NCI-H1694 (cell line): ENCODE results near the gene HMGCS1.
"Not testable (repeated sequence)": the region's sequence is repeated elsewhere in the genome, so short reads cannot be mapped to it uniquely, and the experiment has no call there.

ENCODE experiments used
- DNase-seq: peaks from one replicate; lab custom pipeline; 2025; lab: John Stamatoyannopoulos, UW

Gene HMGCS1

DNA sequence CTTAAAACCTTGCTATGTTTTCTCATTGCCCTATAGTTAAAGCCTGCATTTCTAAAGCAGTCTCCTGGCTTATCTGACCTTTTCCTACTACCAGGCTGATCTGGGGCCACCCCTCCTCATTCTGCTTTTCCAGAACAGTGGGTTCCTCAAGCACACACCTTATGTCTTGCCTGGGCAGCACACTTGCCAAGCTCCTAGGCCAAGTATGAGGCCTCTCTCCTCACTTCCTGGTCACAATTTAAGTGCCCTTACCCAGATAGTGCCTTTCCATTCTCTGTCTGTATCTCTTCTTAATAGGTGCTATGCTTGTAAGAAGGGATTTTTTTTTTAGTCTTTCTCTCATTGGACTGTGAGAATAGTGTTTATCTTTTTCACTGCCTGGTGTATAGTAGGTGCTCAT lies 39.7 kb downstream of the HMGCS1 start:
- no peak for DNase-seq

DNA sequence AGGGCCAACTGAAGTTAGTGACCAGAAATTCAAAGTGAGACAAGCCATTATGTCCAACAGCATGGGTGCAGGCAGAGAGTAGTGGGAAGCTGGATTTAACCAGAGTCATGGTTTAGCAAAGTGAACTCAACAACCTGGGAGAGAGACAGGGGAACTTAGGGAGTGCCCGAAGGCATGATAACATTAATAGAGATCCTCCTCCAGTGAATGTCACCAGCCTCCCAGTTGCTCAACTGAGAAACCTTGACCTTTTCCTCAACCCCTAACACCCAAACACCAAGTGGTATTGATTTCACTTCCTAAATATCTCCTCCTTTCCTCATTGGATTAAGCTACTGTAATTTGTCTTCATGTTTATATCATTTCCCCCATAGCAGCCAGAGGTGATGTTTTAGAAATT lies 42.6 kb downstream of the HMGCS1 start:
- DNase-seq = no peak

DNA sequence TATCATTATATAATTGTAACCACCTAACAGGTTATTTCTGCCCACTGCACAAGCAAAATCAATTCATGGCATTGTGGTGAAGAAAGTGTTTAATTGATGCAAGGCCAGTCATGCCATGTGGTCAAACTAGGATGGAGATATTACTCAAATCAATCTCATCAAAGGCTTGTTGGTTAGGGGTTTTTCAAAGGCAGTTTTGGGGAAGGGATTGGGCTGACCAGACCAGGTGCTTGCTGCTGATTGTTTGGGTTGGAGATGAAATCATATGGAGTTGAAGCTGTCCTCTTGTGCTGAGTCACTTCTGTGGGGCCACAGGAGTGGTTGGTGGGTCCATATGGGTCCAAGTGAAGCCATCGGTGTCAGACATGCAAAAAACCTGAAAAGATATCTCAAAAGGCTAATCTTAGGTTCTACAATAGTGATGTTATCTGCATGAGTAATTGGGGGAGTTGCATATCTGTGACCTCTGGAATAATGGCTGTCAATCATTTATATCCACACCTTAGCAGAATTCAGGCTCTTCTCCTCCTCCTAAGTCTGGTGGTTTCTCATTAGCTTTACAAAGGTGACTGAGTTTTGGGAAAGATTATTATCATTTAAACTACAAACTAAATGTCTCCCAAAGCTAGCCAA lies 44.9 kb downstream of the HMGCS1 start:
- DNase-seq = no peak

DNA sequence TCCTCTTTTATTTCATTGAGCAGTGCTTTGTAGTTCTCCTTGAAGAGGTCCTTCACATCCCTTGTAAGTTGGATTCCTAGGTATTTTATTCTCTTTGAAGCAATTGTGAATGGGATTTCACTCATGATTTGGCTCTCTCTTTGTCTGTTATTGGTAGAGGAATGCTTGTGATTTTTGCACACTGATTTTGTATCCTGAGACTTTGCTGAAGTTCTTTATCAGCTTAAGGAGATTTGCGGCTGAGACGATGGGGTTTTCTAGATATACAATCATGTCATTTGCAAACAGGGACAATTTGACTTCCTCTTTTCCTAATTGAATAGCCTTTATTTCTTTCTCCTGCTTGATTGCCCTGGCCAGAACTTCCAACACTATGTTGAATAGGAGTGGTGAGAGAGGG lies 50.9 kb downstream of the HMGCS1 start:
- not testable (repeated sequence) for DNase-seq

DNA sequence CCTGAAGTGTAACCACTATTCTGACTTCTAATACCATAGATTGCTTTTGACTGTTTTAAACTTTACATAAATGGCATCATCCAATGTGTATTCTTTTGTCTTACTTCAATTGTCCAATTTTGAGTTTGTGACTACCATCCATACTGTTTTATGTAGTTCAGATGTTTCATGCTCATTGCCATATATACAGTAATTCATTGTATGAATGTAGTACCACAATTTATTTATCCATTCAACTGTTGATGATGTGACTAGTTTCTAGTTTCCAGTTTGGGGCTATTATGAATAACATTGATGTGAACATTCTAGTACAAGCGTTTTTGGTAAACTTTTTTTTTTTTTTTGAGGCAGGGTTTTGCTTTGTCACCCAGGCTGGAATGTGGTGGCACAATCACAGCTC lies 55.1 kb downstream of the HMGCS1 start:
- no peak for DNase-seq

DNA sequence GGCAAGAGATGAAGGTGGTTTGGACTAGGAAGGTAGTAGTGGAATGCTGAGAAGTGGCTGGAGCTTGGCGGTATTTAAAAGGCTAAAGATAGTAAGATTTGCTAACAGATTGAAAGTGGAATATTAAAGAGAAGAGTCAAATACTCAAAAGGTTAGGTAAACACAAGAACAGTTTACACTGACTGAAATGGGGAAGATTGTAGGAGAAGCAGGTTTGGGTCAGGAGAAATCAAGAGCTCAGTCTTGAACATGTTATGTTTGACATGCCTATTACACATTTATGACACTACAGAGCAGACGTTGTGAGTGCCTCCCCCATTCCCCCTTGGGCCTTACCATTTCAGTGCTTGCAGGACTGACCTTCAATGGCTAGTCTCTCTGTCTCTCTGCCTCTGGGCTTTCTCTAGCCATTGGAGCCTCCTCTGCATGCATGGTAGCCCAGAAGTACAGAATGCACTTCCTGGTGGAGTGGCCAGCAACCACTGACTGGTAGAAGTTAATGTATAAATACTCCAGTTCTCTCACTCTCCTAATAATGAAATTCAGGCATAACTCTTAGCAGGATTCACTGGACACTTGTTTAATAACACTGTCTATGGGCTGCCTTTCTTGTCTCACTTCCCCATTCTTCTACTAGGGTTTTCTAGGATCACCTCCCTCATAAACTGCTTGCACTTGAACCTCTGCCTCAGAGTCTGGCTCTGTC lies 56.8 kb downstream of the HMGCS1 start:
- no peak for DNase-seq

DNA sequence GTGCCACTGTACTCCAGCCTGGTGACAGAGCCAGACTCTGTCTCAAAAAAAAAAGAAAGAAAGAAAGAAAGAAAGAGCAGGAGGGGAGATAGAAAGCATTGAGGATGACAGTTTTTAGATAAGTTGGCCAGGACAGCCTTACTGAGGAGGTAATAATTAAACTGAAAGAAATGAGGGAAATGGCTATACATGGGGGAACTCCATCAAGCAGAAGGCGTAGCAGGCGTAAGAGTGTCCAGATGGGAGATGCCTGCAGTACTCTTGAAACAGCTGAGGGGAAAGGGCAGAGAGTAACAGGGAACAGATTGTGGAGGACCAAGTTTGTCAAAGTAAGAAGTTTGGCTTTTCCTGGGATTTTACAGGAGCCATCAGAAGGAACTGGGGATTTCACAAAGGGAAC lies 57.5 kb downstream of the HMGCS1 start:
- DNase-seq = no peak

DNA sequence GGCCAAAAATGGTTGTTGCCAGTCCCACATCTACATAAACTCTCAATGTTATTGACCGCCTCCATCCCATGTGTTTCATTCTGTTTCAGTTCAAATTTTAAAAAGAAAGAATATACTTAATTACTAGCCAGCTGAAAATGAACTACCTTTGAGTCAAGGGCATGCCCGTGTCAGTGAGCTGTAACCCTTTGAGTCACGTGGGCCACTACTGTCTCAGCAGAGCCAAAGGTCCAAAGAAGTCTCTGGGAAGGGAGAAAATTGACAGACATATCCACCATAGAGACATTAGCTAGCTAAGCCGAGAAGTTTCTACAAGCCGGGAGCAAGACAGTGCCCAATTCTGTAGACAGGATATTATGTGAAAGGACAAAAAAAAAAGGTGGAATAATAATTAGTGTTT lies 61.5 kb downstream of the HMGCS1 start:
- DNase-seq = no peak

DNA sequence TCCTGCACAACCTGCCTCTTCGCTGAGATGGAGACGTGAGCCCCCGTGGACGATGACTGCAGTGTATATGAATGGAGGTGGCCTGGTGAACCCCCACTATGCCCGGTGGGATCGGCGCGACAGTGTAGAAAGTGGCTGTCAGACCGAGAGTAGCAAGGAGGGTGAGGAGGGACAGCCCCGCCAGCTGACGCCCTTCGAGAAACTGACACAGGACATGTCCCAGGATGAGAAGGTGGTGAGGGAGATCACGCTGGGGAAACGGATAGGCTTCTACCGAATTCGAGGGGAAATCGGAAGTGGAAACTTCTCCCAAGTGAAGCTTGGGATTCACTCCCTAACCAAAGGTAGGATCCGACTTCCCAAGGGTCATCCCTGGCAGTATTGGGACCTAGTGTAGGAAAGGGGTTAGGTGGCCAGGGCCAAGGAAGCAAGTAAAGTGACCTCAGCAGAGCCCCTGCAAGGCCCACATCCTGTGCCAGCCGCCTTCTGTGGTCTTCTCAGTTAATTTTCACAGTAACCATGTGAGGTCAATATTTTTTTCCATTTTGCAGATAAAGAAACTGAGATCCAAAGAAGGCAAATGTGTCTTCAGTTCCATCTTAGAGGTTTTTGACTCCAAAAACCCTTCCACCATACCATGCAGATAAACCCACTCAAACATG lies 67.4 kb downstream of the HMGCS1 start:
- DNase-seq = no peak

DNA sequence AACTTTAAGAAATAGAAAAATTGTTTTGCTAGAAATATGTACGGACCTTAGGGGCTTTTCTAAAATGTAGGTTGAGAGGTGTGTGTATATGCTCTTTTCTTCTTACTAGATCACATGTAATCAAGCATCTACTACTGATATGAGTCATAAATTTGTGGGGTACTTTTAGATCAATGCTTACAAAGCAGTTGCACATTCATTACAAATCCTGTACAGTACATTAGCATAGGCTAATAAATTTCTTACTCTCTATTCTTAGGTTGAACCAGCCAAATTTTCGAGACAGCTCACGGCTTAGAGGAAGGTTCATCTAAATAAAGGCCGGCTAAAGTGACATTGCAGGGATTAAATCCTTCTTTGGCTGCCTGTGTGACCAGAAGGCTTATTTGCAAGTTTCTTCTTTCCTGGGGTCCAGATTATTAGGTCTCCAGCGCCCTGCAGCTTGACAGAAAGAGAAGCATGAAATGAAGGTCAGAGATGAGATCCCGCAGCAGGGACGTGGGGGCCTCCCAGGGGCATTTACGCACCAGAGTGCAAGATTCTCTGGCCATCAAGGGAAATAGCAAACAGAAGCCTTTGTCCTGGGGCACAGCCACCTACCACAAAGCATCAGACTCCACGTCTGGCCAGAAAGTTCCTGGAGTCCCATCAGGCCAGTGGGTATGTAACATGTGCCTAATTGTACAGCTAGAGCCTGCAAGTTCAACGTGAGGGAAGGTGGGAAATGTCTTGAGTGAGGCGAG lies 68.2 kb downstream of the HMGCS1 start:
- no peak for DNase-seq

DNA sequence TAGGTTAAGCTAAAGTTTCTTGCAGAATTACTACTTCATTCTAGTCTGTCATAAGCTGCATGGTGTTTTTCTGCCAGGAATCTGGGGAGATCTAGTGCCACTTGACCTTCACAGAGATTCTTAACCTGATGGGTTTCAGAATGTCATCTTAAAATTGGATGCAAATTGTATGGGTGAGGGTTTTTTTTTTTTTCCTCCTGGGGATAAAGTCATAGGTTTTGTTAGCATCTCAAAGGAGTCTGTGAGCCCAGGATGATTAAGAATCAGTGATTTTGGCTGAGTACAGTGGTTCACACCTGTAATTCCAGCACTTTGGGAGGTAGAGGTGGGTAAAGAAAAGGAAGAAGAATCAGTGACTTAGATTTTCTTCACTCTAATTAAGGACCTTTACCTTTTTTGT lies 69.9 kb downstream of the HMGCS1 start:
- no peak for DNase-seq

DNA sequence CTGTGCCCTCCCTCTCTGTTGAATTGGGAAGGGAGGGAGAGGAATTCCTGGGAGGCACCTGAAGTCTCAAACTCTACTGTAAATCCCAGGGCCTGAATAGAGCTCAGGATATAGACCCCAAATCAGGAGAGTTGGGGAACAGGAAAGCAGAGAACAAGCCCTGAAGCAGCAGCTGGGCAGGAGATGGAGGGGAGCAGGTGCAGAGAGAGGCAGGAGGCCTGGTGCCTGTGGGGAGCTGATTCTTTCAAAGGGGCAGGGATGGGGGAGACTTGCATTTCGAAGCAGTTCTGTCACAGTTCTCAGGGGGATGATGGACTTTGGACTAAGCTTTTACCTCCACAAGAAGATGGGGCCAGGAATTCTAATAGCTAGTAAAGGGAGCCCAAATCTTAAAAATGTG lies 71.0 kb downstream of the HMGCS1 start:
- DNase-seq = no peak
